Fibroblast of skin of scalp (primary cell): ENCODE measurements around the gene COA7.

Experiments
- DNase-seq: peaks from one replicate; pipeline ENCODE4 v3.0.0-alpha.2; 2013

The COA7 gene

GRCh38 chr1:52669696-52670095 is 28.5 kb downstream of the COA7 start:
- DNase-seq, result peak; percentile 91

GRCh38 chr1:52668711-52669110 is 29.4 kb downstream of the COA7 start:
- DNase-seq, result peak; percentile 18

GRCh38 chr1:52667984-52668383 is 30.2 kb downstream of the COA7 start:
- DNase-seq, result no peak

GRCh38 chr1:52667290-52667689 is 30.9 kb downstream of the COA7 start:
- no peak for DNase-seq

GRCh38 chr1:52665006-52665941 is 32.9 kb downstream of the COA7 start:
- no peak for DNase-seq

GRCh38 chr1:52663716-52664115 is 34.4 kb downstream of the COA7 start:
- DNase-seq, result no peak

GRCh38 chr1:52662645-52663313 is 35.4 kb downstream of the COA7 start:
- peak; percentile 58 for DNase-seq

GRCh38 chr1:52660807-52661206 is 37.3 kb downstream of the COA7 start:
- DNase-seq, result no peak

GRCh38 chr1:52659851-52660596 is 38.1 kb downstream of the COA7 start:
- DNase-seq, result peak; percentile 20

- no peak for DNase-seq
Observed at GRCh38 chr1:52659356-52659755, 38.8 kb downstream of the COA7 start.

- DNase-seq, result no peak
Observed at GRCh38 chr1:52658795-52659194, 39.4 kb downstream of the COA7 start.

- DNase-seq, result no peak
Observed at GRCh38 chr1:52657702-52658101, 40.4 kb downstream of the COA7 start.

GRCh38 chr1:52654063-52654462 is 44.1 kb downstream of the COA7 start:
- DNase-seq, result no peak

GRCh38 chr1:52653207-52653849 is 44.8 kb downstream of the COA7 start:
- no peak for DNase-seq

GRCh38 chr1:52651904-52652303 is 46.2 kb downstream of the COA7 start:
- no peak for DNase-seq

- DNase-seq, result no peak
Observed at GRCh38 chr1:52645261-52645660, 52.9 kb downstream of the COA7 start.

- no peak for DNase-seq
Observed at GRCh38 chr1:52641307-52641706, 56.8 kb downstream of the COA7 start.

GRCh38 chr1:52640697-52641096 is 57.5 kb downstream of the COA7 start:
- no peak for DNase-seq

- DNase-seq, result no peak
Observed at GRCh38 chr1:52637946-52638345, 60.2 kb downstream of the COA7 start.

GRCh38 chr1:52636721-52637695 is 61.1 kb downstream of the COA7 start:
- DNase-seq, result no peak

GRCh38 chr1:52635321-52636089 is 62.6 kb downstream of the COA7 start:
- no peak for DNase-seq
